ENCODE measurements around the gene OR4Q2.
"Not testable (repeated sequence)": the region's sequence is repeated elsewhere in the genome, so short reads cannot be mapped to it uniquely, and the experiment has no call there.

The OR4Q2 gene

GRCh38 chr14:20001863-20002262 lies at the start of gene OR4Q2:
Gene OR4Q2, plus strand, starts transcription at chr14:20002163.
- no peak for DNase-seq

- not testable (repeated sequence) for DNase-seq
Measured at GRCh38 chr14:19969735-19970134, 32.2 kb upstream of the OR4Q2 start.

GRCh38 chr14:19974844-19975243 lies 27.1 kb upstream of the OR4Q2 start:
- no peak for DNase-seq

- DNase-seq = no peak
Measured at GRCh38 chr14:19975291-19975690, 26.7 kb upstream of the OR4Q2 start, which contains the start of gene OR4K15. Gene OR4K15, plus strand, starts transcription at chr14:19975591. Its CDS starts 0 bp downstream, at chr14:19975591.

GRCh38 chr14:19993438-19993837 lies 8.5 kb upstream of the OR4Q2 start:
- DNase-seq = no peak

GRCh38 chr14:20002319-20002718 lies 356 bp downstream of the OR4Q2 start:
- no peak for DNase-seq

- DNase-seq = no peak
Measured at GRCh38 chr14:20008156-20008555, 6.2 kb downstream of the OR4Q2 start.

GRCh38 chr14:20019257-20019865 lies 17.4 kb downstream of the OR4Q2 start, which contains the start of gene OR4K14:
Gene OR4K14, minus strand, starts transcription at chr14:20019307. Its CDS starts 4,114 bp downstream, at chr14:20015193.
- no peak for DNase-seq

GRCh38 chr14:20031058-20031457 lies 29.1 kb downstream of the OR4Q2 start:
- DNase-seq = no peak

- DNase-seq = no peak
Measured at GRCh38 chr14:20035449-20035848, 33.5 kb downstream of the OR4Q2 start.

GRCh38 chr14:20035938-20036337 lies 34.0 kb downstream of the OR4Q2 start, which contains the start of gene OR4K13:
Gene OR4K13, minus strand, starts transcription at chr14:20036038. Its CDS starts 1,280 bp downstream, at chr14:20034758.
- no peak for DNase-seq

GRCh38 chr14:20044243-20044642 lies 42.3 kb downstream of the OR4Q2 start:
- no peak for DNase-seq

GRCh38 chr14:20048202-20048601 lies 46.2 kb downstream of the OR4Q2 start:
- DNase-seq = no peak
